Adipocyte (in vitro differentiated cells): ENCODE results near the gene BMP8A.

ENCODE experiments used
- DNase-seq: peaks from one replicate; pipeline ENCODE4 v3.0.0-alpha.2; 2015; ENCODE audit warnings: low read depth
- H3K27me3 ChIP-seq: replicated peaks from 2 replicates; pipeline ENCODE4 v1.7.0; 2013; ENCODE audit warnings: mild to moderate bottlenecking, low read length, moderate library complexity; ENCODE audit not compliant: control insufficient read depth, insufficient read depth
- H3K36me3 ChIP-seq: 2 replicates; pipeline ENCODE4 v1.7.0; 2013; ENCODE audit warnings: low read length, mild to moderate bottlenecking, moderate library complexity; ENCODE audit not compliant: control insufficient read depth, insufficient read depth, severe bottlenecking
- H3K4me1 ChIP-seq: 2 replicates; pipeline ENCODE4 v1.7.0; 2013; ENCODE audit warnings: mild to moderate bottlenecking, low read length, moderate library complexity; ENCODE audit not compliant: control insufficient read depth, insufficient read depth
- H3K4me3 ChIP-seq: 2 replicates; pipeline ENCODE4 v1.7.0; 2013; ENCODE audit warnings: mild to moderate bottlenecking, low read length, moderate library complexity
- H3K9ac ChIP-seq: 2 replicates; pipeline ENCODE4 v1.7.0; 2013; ENCODE audit warnings: mild to moderate bottlenecking, low read length, moderate library complexity
- H3K9me3 ChIP-seq: 2 replicates; pipeline ENCODE4 v1.7.0; 2013; ENCODE audit warnings: mild to moderate bottlenecking, low read length, moderate library complexity; ENCODE audit not compliant: control insufficient read depth

BMP8A gene

GRCh38 chr1:39538531-39539251 is 47.3 kb downstream of the BMP8A start:
- H3K9ac ChIP-seq = no peak overlapping the region
- no peak for DNase-seq
- no peaks in the 10 kb centered on the region for H3K9me3 ChIP-seq
- peaks cover 31% of the 10 kb centered on the region for H3K36me3 ChIP-seq
- H3K4me1 ChIP-seq = peaks cover 7% of the 10 kb centered on the region
- no peak overlapping the region for H3K4me3 ChIP-seq
- no peaks in the 10 kb centered on the region for H3K27me3 ChIP-seq

GRCh38 chr1:39539252-39539790 is 47.9 kb downstream of the BMP8A start:
- H3K27me3 ChIP-seq = no peaks in the 10 kb centered on the region
- H3K9me3 ChIP-seq = no peaks in the 10 kb centered on the region
- no peak overlapping the region for H3K4me3 ChIP-seq
- H3K9ac ChIP-seq = no peak overlapping the region
- peaks cover 25% of the 10 kb centered on the region for H3K36me3 ChIP-seq
- DNase-seq = peak; percentile 89
- peaks cover 7% of the 10 kb centered on the region for H3K4me1 ChIP-seq

DNA sequence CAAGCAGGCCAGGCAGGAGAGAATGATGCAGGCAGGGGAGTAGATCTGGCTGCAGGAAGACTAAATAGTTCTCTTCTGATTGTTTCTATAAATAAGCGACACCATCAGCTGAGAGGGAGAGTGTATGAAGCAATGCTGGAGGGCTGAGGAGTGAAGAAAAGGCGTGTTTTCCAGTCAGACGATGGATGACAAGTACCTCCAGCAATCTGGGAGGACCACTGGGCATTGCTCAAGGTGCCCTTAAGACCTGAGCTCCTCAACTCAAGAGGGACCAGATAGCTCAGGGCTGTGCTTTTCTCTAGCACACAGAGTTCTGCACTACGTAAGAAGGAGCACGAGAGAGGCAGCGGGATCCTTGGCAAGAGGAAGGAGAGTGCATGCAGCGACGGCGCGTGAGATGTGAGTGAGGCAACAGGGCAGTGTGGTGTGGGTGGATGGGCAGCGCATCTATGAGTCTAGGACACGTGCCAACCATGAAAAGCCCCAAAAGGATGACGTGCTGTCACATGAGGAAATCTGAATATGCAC is 49.1 kb downstream of the BMP8A start:
- no peaks in the 10 kb centered on the region for H3K27me3 ChIP-seq
- no peak overlapping the region for H3K4me3 ChIP-seq
- no peak for DNase-seq
- no peaks in the 10 kb centered on the region for H3K9me3 ChIP-seq
- no peak overlapping the region for H3K9ac ChIP-seq
- H3K36me3 ChIP-seq = peaks cover 28% of the 10 kb centered on the region
- peaks cover 7% of the 10 kb centered on the region for H3K4me1 ChIP-seq

GRCh38 chr1:39542924-39543323 is 51.5 kb downstream of the BMP8A start:
- Histone ChIP-seq H3K36me3 (peaks cover 48% of the 10 kb centered on the region), H3K9me3 (no peaks in the 10 kb centered on the region), H3K27me3 (no peaks in the 10 kb centered on the region), H3K9ac (no peak overlapping the region), H3K4me1 (peaks cover 7% of the 10 kb centered on the region), H3K4me3 (no peak overlapping the region)
- no peak for DNase-seq

DNA sequence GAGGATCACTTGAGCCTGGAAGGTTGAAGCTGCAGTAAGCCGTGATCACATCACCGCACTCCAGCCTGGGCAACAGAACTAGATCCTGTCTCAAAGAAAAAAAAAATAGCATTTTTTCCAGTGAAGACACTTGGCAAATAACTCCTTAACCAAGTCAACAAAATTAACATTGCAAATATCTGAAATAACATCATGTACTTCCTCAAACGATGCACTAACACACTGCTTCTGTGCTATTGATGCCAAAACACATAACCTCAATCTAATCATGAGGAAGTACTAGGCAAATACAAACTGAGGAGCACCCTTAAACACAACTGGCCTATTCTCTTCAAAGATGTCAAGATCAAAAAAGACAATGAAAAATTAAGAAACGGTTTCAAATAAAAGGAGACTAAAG is 52.9 kb downstream of the BMP8A start:
- Histone ChIP-seq H3K36me3 (peaks cover 53% of the 10 kb centered on the region), H3K27me3 (no peaks in the 10 kb centered on the region), H3K9ac (no peak overlapping the region), H3K9me3 (no peaks in the 10 kb centered on the region), H3K4me3 (no peak overlapping the region), H3K4me1 (peaks cover 7% of the 10 kb centered on the region)
- DNase-seq = no peak

- DNase-seq = no peak
- Histone ChIP-seq H3K9ac (no peak overlapping the region), H3K36me3 (peaks cover 63% of the 10 kb centered on the region), H3K27me3 (no peaks in the 10 kb centered on the region), H3K9me3 (no peaks in the 10 kb centered on the region), H3K4me3 (no peak overlapping the region), H3K4me1 (peaks cover 3% of the 10 kb centered on the region)
Observed at GRCh38 chr1:39545531-39545930, 54.1 kb downstream of the BMP8A start.

DNA sequence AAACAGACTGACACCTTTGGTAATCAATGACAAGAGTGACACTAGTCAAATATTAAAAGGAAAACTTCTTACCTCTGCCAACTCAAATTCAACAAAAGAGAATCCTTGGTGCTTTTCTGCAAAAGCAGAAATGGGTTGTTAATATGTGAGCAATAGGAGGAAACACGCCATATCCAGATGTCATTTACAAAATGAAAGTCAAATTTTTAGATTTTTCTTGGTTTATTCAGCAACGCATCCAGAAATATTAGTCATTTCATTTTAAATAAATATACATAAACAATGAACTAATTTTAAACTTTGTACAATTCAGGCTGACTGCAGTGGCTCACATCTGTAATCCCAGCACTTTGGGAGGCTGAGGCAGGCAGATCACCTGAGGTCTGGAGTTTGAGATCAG is 62.8 kb downstream of the BMP8A start:
- Histone ChIP-seq H3K4me3 (no peak overlapping the region), H3K9me3 (no peaks in the 10 kb centered on the region), H3K4me1 (no peaks in the 10 kb centered on the region), H3K36me3 (peaks cover 34% of the 10 kb centered on the region), H3K9ac (no peak overlapping the region), H3K27me3 (no peaks in the 10 kb centered on the region)
- DNase-seq = no peak

DNA sequence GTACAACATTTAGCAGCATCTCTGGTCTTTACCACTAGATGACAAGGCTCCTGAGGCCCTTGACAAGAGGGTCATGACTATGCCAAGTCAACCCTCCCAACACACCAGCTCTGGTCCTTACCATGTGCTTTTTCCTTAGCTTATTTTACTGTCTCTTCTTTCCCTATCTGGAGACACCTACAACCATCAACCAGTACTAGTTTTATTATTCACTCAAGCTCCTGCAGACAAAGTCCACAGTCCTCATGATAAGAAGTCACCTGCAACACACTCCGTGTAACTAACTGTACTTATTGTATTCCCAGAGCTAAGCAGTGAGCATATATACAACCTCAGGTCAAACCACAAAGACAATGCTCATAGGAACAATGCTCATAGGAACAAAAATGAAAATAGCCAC is 69.8 kb downstream of the BMP8A start:
- H3K36me3 ChIP-seq = peaks cover 63% of the 10 kb centered on the region
- H3K4me3 ChIP-seq = no peak overlapping the region
- no peaks in the 10 kb centered on the region for H3K9me3 ChIP-seq
- H3K4me1 ChIP-seq = no peaks in the 10 kb centered on the region
- no peak for DNase-seq
- H3K9ac ChIP-seq = no peak overlapping the region
- no peaks in the 10 kb centered on the region for H3K27me3 ChIP-seq

- H3K36me3 ChIP-seq = peaks cover 79% of the 10 kb centered on the region
- H3K27me3 ChIP-seq = no peaks in the 10 kb centered on the region
Observed at GRCh38 chr1:39562886-39563285, 71.5 kb downstream of the BMP8A start.

GRCh38 chr1:39563669-39564068 is 72.2 kb downstream of the BMP8A start:
- peaks cover 85% of the 10 kb centered on the region for H3K36me3 ChIP-seq
- no peak overlapping the region for H3K4me3 ChIP-seq
- no peak for DNase-seq
- no peak overlapping the region for H3K9ac ChIP-seq
- H3K27me3 ChIP-seq = no peaks in the 10 kb centered on the region
- no peaks in the 10 kb centered on the region for H3K4me1 ChIP-seq
- no peaks in the 10 kb centered on the region for H3K9me3 ChIP-seq

More at GRCh38 chr1:39562886-39563285, 71.5 kb downstream of the BMP8A start:
- Histone ChIP-seq H3K4me3 (no peak overlapping the region), H3K9ac (no peak overlapping the region), H3K9me3 (no peaks in the 10 kb centered on the region), H3K4me1 (no peaks in the 10 kb centered on the region)
- DNase-seq = no peak

DNA sequence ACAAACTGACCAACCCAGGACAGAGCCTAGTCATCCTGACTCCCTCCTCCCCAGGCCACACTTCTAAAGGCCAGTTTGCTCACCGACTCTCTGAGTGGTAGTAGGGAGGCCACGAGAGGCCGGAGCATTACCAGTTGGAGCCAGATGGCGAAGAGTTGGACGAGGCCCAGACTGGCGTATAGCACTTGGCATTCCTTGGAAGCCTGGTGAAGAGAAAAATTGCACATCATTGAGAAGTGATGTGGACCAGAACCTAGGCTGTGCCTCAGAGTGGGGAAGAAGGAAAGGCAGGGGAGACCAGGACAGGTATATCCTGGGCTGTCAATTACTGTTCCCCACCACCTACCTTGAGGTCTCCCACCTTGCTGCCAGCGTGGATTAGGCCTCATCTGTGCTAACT is 72.9 kb downstream of the BMP8A start:
- peaks cover 92% of the 10 kb centered on the region for H3K36me3 ChIP-seq
- H3K9ac ChIP-seq = no peak overlapping the region
- no peaks in the 10 kb centered on the region for H3K4me1 ChIP-seq
- H3K27me3 ChIP-seq = no peaks in the 10 kb centered on the region
- DNase-seq = no peak
- H3K4me3 ChIP-seq = no peak overlapping the region
- no peaks in the 10 kb centered on the region for H3K9me3 ChIP-seq
